GM10266 (cell line): ENCODE data around the gene RIMKLB.

Experiments used
- DNase-seq: peaks from one replicate; pipeline ENCODE4 v3.0.0; 2012; ENCODE audit errors: extremely low spot score
- CTCF ChIP-seq: IDR thresholded peaks from 2 replicates; pipeline ENCODE4 v1.5.1; 2012; ENCODE audit warnings: mild to moderate bottlenecking, low read depth; ENCODE audit not compliant: control insufficient read depth, insufficient read depth; ENCODE audit errors: missing control alignments

Gene RIMKLB

DNA sequence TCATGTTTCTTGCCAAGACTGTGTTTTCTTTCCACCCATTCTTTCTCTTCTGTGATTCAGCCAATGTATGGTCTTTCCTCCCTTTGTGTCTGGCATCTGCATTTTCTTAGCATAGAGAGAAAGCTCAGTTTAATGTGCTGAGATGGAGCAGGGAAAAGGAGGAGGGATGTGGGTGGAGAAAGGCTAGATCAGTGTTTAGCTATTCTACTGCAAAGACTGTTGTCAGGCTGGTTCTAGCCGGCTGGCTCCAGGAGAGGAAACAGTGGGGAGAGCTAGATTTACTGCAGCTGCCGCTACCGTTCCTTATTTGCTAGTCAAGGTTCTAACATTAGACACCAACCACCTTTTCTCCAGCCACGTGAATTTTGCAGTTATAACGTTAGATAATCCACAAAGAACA is 5.2 kb upstream of the RIMKLB start:
- DNase-seq: no peak
- no peak for TF ChIP-seq CTCF

GRCh38 chr12:8695116-8695515 is 2.7 kb upstream of the RIMKLB start:
- no peak for TF ChIP-seq CTCF
- no peak for DNase-seq

GRCh38 chr12:8696442-8697090 is 1.2 kb upstream of the RIMKLB start:
- TF ChIP-seq CTCF: no peak
- DNase-seq: no peak

DNA sequence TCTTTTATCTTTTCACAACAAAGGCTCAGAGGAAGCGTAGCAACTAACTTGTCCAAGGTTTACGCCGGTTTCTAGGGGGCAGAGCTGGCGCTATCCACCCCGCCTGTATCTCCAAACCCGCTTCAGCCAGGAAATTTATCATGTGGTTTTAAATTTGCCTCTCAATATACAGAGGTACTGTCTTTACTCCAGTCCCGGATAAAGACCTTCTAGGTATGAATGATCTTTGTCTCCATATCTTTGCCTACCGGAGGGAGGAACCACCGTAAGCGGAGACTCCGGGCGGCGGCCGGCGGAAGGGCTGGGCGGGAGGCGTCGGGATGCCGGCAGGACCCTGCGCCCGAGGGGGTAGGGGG is 693 bp upstream of the RIMKLB start:
- TF ChIP-seq CTCF: no peak
- DNase-seq: no peak

- no peak for TF ChIP-seq CTCF
- DNase-seq: peak; percentile 56
These were observed 501 bp downstream of the RIMKLB start for GRCh38 chr12:8698132-8698851.

DNA sequence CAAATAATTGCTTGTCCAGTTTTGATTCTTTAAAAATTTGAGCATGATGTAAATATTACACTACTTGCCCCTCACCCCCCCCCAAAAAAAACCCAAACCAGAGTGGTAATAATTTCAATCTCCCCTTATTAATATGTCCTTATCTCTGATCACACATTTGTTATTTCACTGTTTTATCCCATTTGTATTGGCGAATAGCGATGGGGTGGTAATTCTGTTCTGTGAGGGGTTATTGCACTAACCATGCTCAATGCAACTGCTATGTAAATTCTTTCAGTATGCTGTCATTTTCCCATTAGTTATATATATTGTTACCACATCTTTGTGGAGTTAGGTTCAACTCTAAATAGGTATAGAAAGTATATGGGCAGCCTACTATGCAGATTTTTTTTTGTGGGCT is 1.1 kb downstream of the RIMKLB start:
- no peak for TF ChIP-seq CTCF
- DNase-seq: no peak

DNA sequence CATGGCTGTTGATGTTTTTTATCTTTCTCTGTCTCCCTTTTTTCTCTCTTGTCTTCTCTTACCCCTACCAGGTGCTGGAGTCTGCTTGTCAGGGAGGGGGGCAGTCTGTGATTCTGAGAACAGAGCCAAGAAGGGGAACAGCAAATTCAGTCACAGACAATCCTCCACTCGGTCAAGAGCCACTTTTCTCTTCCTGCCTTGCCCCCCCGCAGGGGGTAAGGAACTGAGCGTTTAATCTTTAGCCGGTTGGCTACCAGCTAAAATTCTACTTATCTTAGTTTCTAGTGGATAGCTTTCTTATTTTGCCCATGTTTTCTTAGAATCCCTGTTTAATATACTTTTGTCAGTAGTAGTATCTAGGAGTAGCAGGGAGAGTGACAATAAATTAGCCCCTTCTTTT is 1.9 kb downstream of the RIMKLB start:
- DNase-seq: no peak
- TF ChIP-seq CTCF: no peak
